Measurements from ENCODE around the gene MAIP1. TPM values are rescaled to one million over a fixed set of nuclear protein-coding genes. Genes with fewer than 3 reads are reported as not detected.
A peak's percentile ranks its signal among the peaks of the same experiment; 100 is the strongest.

The MAIP1 gene, protein sequence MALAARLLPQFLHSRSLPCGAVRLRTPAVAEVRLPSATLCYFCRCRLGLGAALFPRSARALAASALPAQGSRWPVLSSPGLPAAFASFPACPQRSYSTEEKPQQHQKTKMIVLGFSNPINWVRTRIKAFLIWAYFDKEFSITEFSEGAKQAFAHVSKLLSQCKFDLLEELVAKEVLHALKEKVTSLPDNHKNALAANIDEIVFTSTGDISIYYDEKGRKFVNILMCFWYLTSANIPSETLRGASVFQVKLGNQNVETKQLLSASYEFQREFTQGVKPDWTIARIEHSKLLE
- total RNA-seq (ENCODE audit: unreplicated experiment): 18.1 TPM
- long read RNA-seq, transcript MAIP1-202 (5 exons, 1,386 nt): major isoform, 22 of 26 reads
- long read RNA-seq, partial matches to known transcripts: 1 of 26 reads
- long read RNA-seq, other reads (novel, unspliced or antisense): 3 of 26 reads

DNA sequence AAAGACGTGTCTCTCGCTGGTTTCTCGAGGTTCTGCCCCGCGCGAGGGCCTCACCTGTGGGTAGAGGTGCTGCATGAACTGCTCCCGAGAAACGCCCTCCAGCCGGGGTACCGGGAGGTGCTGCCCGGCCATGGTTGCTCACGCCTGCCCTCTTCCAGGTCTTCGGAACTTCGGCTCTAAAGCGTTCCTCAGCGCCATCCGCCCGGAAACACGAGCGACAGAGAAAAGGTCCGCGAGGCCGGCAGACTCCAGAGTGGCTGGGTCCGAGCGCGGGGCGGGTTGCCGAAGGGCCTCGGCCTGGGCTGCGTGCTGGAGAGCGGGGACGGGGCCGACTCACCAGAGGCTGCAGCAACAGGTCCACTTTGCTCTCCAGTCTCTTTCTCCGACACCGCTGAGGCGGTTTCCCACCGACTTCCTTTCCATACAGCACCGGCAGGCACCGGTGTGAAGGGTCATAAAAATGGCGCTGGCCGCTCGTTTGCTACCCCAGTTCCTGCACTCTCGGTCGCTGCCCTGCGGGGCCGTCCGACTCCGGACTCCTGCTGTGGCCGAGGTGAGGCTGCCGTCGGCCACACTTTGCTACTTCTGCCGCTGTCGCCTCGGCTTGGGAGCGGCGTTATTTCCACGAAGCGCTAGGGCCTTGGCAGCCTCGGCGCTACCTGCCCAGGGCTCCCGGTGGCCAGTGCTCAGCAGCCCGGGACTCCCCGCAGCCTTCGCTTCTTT, at the start of gene MAIP1, which contains the start of gene TYW5:
MAIP1 (plus strand) TSS at position 244 of the 723 bp plus-strand sequence; CDS start at position 461, 217 bp downstream.
TYW5 (minus strand) TSS at position 153 of the 723 bp plus-strand sequence; CDS start at position 132, 21 bp downstream.
- TF ChIP-seq, protein P1, sequence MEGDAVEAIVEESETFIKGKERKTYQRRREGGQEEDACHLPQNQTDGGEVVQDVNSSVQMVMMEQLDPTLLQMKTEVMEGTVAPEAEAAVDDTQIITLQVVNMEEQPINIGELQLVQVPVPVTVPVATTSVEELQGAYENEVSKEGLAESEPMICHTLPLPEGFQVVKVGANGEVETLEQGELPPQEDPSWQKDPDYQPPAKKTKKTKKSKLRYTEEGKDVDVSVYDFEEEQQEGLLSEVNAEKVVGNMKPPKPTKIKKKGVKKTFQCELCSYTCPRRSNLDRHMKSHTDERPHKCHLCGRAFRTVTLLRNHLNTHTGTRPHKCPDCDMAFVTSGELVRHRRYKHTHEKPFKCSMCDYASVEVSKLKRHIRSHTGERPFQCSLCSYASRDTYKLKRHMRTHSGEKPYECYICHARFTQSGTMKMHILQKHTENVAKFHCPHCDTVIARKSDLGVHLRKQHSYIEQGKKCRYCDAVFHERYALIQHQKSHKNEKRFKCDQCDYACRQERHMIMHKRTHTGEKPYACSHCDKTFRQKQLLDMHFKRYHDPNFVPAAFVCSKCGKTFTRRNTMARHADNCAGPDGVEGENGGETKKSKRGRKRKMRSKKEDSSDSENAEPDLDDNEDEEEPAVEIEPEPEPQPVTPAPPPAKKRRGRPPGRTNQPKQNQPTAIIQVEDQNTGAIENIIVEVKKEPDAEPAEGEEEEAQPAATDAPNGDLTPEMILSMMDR (IDR thresholded peaks at IDR 0.05; ENCODE audit: partially characterized antibody, unreplicated experiment): no peak
- Mint-ChIP-seq H3K4me3 (ENCODE audit: unreplicated experiment) (peak within 1 kb of the TSS; percentile 98), H3K4me1 (ENCODE audit: low read depth, unreplicated experiment) (peaks cover 10% of the 10 kb centered on the region), H3K27me3 (ENCODE audit: unreplicated experiment) (peaks cover 2% of the 10 kb centered on the region), H3K27ac (ENCODE audit: unreplicated experiment) (peak within 1 kb of the TSS; percentile 93), H3K9me3 (ENCODE audit: unreplicated experiment) (peaks cover 7% of the 10 kb centered on the region), H3K36me3 (ENCODE audit: unreplicated experiment) (no peaks in the 10 kb centered on the region)
- DNase-seq: peak; percentile 89

DNA sequence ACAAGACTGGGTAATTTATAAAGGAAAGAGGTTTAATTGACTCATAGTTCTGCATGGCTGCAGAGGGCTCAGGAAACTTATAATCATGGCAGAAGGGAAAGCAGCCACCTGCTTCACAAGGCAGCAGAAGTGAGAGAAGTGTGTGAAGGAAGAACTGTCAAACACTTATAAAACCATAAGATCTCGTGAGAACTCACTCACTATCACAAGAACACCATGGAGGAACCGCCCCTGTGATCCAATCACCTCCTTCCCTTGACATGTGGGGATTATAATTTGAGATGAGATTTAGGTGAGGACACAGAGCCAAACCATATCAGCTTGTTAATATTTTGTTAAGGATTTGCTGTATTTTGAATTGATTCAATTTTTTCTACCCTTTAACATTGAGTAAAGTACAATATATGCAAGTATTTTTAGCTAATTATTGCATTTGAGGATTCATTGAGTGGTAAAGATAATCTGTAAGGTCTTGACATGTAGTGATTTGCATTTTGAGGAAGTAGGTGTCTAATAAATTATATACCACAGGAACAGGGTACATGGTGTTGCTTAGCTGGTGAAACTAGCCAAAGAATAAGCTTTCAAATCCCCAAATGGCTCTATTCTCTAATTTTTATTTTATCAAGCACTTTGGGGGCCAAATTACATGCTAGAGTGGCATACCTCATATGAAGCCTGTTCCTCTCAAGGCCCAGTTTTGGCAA, 48.2 kb upstream of the MAIP1 start:
- DNase-seq: no peak
- TF ChIP-seq, protein P1 (IDR thresholded peaks at IDR 0.05; ENCODE audit: partially characterized antibody, unreplicated experiment): no peak
- Mint-ChIP-seq H3K4me1 (ENCODE audit: low read depth, unreplicated experiment) (peaks cover 3% of the 10 kb centered on the region), H3K27me3 (ENCODE audit: unreplicated experiment) (peaks cover 3% of the 10 kb centered on the region), H3K36me3 (ENCODE audit: unreplicated experiment) (no peaks in the 10 kb centered on the region), H3K4me3 (ENCODE audit: unreplicated experiment) (no peak overlapping the region), H3K9me3 (ENCODE audit: unreplicated experiment) (peaks cover 7% of the 10 kb centered on the region), H3K27ac (ENCODE audit: unreplicated experiment) (no peak overlapping the region)

DNA sequence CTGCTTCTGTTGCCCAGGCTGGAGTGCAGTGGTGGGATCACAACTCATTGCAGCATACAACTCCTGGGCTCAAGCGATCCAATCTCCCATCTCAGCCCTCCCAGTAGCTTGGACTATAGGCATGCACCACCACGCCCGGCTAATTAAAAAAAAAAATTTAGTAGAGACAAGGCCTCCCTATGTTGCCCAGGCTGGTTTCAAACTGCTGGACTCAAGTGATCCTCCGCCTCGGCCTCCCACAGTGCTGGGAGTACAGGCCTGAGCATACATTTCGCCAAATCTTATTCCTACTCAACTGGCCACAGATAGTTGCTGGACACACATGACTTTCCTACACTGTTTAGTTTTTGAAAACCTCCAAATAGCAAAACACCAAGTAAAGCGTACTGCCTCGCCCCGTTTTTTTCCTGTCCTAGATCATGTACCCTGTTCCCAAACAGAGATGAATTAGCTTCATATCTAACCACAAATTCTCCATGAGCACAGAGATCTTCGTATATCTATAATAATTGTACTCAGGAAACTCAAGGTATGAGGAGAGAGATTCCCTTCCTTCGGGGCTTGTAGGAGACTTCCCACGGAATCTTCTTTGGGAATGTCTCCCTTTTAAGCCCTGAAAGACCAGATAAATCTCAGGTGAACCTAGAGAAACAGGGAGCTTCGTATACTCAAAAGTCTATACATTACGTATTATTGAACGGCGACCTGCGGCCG, 44.9 kb upstream of the MAIP1 start:
- peaks cover 7% of the 10 kb centered on the region for H3K9me3 Mint-ChIP-seq (ENCODE audit: unreplicated experiment)
- peaks cover 13% of the 10 kb centered on the region for H3K4me1 Mint-ChIP-seq (ENCODE audit: low read depth, unreplicated experiment)
- H3K27ac Mint-ChIP-seq (ENCODE audit: unreplicated experiment): peak overlapping the region; percentile 87
- H3K4me3 Mint-ChIP-seq (ENCODE audit: unreplicated experiment): peak overlapping the region; percentile 98
- DNase-seq: no peak
- H3K36me3 Mint-ChIP-seq (ENCODE audit: unreplicated experiment): no peaks in the 10 kb centered on the region
- H3K27me3 Mint-ChIP-seq (ENCODE audit: unreplicated experiment): peaks cover 3% of the 10 kb centered on the region
- TF ChIP-seq, protein P1 (IDR thresholded peaks at IDR 0.05; ENCODE audit: partially characterized antibody, unreplicated experiment): no peak

DNA sequence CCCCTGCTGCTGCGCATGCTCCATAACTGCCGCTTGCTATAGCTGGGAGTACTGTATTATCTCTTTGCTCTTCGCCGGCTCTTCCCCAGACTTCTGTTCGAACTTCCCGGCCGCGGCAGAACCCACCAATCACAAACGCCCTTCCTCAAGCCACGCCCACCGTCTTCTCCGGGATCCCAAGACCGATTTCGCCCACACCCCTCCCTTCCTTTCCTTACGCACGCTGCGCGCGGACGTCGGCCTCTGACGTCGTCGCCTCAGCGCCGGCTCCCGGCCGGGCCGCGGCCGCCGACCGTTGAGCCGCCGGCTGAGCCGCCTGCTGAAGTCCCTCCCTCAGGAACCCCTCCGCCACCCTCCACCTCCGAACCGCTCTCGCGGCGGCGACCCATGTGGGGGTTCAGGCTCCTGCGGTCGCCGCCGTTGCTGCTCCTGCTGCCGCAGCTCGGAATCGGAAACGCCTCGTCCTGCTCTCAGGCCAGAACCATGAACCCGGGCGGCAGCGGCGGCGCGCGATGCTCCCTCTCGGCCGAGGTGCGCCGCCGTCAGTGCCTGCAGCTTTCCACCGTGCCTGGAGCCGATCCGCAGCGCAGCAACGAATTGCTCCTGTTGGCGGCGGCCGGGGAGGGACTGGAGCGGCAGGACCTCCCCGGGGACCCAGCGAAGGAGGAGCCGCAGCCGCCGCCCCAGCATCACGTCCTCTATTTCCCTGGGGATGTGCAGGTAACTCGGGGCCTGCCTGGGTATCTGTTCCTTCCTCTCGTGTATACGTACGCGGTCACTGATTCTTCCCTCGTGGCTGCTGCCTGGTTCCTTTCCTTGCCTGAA, 44.1 kb upstream of the MAIP1 start, which contains the start of gene C2orf69:
C2orf69 (plus strand) TSS at position 242 of the 825 bp plus-strand sequence; CDS start at position 388, 146 bp downstream.
- H3K4me3 Mint-ChIP-seq (ENCODE audit: unreplicated experiment): peak within 1 kb of the TSS; percentile 98
- peak; percentile 97 for DNase-seq
- peaks cover 3% of the 10 kb centered on the region for H3K27me3 Mint-ChIP-seq (ENCODE audit: unreplicated experiment)
- H3K27ac Mint-ChIP-seq (ENCODE audit: unreplicated experiment): peak within 1 kb of the TSS; percentile 98
- peaks cover 6% of the 10 kb centered on the region for H3K36me3 Mint-ChIP-seq (ENCODE audit: unreplicated experiment)
- H3K4me1 Mint-ChIP-seq (ENCODE audit: low read depth, unreplicated experiment): peaks cover 13% of the 10 kb centered on the region
- H3K9me3 Mint-ChIP-seq (ENCODE audit: unreplicated experiment): peaks cover 7% of the 10 kb centered on the region
- TF ChIP-seq, protein P1 (IDR thresholded peaks at IDR 0.05; ENCODE audit: partially characterized antibody, unreplicated experiment): no peak

Measured in glutamatergic neuron (in vitro differentiated cells).